NCI-H1417 treated with DMSO at 0.1 percent for 48 hours (cell line): ENCODE measurements around the gene KDM4B.

Source experiments
- DNase-seq: peaks from one replicate; lab custom pipeline; 2025; lab: John Stamatoyannopoulos, UW

Gene KDM4B

DNA sequence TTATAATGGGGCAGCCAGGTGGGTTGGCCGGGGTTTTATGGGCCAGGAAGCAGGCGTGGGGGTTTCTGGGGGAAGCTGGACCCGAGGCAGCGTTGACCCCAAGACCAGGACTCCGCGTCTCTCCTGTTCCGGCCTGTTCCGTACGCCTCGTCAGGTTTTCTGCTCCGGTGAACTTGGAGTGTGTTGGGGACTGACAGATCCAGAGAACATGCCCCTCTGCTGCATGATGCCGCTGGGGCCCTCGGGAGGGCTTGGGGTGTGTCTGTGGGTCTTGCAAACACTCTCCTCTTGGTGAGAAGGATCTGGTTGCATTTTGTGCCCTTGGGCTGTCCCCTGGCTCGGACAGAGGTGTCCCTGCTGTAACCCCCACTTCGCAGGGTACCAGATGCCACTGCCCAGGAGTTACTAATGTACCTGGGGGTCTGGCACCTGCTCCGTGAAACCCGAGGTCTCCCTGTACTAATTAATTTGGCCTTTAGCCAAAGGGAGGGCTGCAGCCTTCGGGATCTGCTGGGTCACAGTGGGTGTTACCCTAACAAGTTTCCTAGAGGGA lies 15.6 kb downstream of the KDM4B start:
- DNase-seq: no peak

DNA sequence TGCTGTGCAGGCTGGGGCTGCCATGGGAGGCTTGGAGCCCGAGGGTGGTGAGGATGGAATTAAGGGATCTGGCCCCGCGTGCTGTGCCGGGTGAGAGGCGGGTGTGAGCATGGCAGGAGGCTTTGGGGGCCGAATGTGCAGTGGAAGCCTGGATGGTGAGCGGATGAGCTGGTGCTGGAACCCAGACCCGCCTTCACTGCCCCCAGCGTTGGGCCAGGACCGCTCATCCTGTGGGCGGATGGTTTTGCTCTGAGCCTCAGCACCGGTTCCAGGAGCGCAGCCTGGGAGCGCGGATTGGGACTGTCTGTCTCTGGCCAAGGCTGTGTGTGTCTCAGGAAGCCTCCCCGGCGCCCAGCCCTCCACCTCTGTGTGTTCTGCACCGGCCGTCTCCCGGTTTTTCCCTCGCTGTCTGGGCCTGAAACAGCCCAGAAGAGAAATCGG lies 16.7 kb downstream of the KDM4B start:
- no peak for DNase-seq

DNA sequence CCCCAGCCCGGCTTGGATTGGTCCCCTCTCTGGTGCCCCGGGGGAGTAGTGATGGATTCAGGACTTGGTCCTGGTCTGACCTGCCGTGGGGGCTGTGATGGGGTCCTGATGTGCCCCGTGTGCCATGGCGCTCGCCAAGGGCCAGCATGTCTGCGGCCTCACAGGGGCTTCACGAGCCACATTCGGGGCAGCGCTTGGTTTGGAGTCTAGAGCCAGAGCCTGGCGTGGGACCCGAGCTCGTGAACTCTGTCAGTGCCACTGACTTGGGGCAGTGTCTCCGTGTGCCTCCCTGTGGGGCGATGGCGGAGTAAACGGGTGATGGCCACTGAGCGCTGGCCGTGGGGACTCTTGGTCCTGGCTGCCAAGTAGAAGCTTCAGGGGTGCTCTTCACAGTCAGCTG lies 17.1 kb downstream of the KDM4B start:
- DNase-seq: no peak

DNA sequence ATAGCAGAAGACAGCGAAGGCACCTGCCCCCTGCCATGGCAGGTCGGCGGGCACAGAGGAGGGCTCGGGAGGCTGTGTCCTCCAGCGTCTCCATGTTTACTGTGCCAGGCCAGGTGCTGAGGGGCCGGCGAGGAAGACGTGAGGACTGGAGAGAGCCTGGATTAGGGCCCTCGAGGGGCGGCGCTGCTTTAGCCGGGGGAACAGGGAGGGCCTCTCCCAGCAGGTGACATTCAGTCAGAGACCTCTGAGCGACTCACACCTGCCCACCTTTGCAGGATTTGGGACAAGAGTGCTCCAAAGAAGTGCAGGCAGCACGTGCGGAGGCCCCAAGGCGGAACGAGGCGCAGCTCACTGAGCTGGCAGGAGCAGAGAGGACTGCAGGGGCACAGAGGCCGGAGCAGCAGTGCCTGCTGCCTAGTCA lies 17.6 kb downstream of the KDM4B start:
- no peak for DNase-seq

DNA sequence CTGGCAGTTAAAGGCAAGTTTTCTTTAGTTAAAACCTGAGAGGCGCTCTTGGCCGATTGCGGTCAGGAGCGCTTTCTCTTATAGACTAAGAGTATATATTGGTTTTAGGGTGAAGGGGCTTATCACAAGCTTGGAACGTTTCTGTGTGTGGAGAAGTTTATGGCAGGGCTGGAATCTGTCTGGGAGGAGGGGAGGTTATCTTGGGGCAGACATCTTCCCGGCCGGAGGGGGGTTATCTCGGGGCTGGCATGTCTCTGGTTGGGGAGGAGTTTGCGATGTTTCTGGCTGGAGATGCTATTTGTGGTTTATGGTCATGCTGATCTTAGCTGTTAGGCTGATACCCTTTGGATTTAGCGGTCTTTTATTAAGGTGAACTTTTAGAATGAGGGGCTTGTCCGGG lies 18.3 kb downstream of the KDM4B start:
- no peak for DNase-seq

DNA sequence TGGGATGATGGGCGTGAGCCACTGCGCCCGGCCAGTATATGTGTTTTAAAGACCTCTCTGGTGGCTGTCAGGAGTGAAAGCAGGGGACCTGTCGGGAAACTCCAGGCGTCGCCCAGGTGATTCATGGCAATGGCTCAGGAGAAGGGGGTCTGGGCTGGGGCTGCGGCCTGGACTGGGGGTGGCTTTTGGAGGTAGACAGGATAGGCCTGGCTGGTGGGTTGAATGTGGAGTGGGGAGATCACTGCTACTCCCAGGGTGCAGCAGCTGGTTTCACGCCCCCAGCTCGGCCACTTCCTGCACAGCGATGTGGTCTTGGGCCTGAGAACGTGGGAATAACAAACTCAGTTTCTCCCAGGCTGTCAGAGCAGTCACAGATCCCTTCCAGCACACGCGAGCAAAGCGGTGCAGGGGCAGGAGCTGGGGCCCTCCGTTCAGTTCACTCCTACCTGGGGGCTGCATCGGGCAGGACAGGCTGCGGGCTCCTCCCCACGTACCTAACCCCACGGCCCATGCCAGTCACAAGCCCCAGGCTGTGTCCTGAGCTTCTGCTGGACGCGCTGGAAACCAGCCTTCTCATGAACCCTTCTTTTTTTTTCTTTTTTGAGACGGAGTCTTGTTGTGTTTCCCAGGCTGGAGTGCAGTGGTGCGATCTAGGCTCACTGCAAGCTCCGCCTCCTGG lies 18.9 kb downstream of the KDM4B start:
- DNase-seq: no peak

DNA sequence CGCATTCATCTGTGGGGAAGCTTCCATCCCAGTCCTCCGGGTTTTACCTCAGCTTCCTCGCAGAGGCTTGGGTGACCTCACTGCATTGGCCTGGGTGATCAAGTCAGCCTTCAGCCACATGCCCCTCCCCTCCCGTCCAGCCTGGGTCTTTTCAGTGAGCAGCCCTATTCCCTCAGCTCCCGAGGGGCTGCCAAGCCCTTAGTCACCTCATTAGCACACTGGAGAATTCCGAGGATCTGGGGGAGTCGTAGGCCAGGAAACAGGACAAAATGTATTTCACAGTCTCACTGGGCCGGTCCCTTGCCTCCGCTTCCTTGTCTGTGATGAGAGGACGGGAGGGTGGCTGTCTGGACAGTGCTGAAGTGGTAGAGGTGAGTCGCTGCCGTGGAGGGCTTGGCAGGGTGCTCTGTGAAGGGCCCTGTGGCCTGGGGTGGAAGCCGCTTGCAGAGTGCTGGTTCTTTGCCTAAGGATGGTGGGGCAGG lies 19.9 kb downstream of the KDM4B start:
- DNase-seq: no peak

DNA sequence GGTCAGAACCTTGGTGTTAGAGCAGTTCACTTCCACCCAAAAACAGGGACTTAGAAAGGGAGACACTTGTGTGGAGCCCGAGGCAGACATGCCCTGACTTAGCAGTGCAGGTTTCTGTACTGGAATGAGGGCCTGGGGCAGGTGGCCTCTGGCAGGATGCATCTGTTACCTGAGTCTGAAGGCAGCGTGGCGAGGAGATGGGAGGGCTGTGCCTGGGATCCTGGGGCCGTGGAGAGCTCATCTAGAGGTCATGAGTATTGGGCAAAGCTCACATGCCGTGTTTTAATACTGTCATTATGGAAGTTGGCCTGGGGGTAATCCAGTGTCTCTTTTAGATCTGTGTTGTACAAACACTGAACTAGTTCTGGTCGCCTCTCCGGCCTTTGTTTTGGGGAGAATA lies 21.4 kb downstream of the KDM4B start:
- DNase-seq: no peak

DNA sequence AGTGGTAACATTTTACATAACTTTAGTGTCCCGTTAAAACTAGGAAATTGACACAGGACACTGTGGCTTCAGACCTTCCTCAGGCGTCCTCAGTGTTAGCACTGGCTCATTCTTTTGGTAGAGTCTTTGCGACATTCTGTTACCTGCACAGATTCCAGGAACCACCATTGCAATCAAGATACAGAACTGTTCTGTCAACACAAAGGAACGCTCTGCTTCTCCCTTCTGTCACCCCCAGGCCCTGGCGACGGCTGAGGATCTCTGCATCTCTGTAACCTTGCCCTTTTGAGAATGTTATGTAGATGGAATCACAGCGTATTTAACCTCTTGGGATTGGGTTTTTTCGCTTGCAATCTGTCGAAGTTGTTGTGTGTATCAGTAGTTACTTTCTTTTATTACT lies 22.6 kb downstream of the KDM4B start:
- DNase-seq: no peak

- DNase-seq: no peak
These were observed 23.2 kb downstream of the KDM4B start for GRCh38 chr19:4991996-4992698.

- DNase-seq: no peak
These were observed 24.8 kb downstream of the KDM4B start for GRCh38 chr19:4993683-4994082.

GRCh38 chr19:4996701-4997100 lies 27.8 kb downstream of the KDM4B start:
- no peak for DNase-seq

DNA sequence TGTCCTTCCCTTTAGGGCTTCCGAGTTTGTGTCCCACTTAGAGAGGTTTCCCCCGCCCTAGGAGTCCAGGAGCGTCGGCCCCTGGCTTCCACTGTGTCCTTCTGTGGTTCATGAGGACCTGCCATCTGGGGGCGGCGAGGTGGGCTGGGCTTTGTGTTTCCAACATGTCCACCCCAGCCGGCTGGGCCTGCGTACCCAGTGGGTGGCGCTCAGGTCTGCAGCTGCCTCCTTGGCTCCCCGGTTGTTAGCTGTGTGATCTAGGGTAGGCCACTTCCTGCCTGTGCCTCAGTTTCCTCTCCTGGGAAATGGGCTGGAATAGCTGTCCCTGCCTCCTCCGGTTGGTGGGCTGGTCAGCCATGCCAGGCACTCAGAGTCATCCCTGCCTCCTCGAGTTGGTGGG lies 28.4 kb downstream of the KDM4B start:
- no peak for DNase-seq

DNA sequence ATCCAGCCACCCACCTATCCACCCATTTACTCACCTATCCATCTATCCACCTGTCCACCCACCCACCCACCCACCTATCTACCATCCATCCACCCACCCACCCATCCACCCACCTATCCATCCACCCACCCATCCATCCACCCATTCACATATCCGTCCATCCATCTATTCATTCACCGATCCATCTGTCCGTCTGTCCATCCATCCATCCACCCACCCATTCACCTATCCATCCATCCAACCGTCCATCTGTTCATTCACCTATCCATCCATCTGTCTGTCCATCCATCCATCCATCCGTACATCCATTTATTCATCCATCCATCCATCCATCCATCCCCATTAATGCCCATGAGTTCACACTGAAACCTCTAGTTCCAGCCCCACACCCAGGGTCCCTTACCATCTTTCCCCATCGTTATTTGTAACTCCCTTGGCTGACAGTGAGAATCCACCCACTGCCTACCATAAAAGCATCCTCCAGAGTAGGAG lies 31.3 kb downstream of the KDM4B start:
- DNase-seq: no peak

DNA sequence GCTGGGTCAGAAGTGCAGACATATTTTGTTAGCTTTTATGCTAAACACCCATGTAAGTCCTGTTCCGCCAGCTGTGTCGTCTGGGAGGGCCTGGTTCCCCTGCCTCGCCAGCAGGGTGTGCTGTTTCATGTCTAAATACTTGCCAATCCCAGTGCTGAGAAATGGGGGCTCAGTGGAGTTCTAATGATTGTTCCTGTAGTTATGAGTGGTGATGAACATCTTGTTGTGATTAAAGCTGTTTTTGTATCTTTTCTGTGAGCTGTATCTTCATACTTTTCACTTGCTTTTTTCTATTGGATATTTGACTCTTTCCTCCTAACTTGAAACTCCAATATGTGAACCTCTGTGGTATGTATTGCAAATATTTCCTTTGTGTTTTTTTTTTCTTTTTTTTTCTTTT lies 32.7 kb downstream of the KDM4B start:
- no peak for DNase-seq

DNA sequence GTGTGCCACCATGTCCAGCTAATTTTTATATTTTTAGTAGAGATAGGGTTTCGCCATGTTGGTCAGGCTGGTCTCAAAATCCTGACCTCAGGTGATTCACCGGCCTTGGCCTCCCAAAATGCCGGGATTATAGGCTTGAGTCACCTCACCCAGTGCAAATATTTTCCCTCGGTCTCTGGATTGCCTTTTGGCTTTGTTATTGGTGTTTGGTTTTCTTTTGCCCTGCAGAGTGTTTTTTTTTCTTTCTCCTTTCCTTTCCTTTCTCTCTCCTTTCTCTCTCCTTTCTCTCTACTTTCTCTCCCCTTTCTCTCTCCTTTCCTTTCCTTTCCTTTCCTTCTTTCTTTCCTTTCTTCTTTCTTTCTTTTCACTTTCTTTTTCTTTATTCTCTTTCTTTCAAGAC lies 33.2 kb downstream of the KDM4B start:
- no peak for DNase-seq

DNA sequence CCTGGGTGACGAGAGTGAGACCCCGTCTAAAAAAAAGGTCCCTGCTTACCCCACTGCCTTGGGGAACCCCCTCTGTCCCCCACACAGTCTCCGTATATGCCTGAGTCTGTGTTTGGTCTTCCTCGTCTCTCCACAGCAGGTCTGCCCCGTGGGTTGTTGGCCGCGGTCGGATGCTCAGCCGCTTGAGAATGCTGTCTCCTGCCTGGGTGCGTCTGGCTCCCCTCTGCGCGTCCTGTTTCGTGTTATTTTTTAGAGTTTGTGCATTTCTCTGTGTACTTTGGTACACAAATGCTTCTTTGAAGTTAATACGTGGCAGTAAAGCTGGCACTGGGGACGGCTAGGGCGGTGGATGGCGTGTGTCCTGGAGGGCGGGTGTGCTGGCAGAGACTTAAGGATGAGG lies 34.9 kb downstream of the KDM4B start:
- no peak for DNase-seq

DNA sequence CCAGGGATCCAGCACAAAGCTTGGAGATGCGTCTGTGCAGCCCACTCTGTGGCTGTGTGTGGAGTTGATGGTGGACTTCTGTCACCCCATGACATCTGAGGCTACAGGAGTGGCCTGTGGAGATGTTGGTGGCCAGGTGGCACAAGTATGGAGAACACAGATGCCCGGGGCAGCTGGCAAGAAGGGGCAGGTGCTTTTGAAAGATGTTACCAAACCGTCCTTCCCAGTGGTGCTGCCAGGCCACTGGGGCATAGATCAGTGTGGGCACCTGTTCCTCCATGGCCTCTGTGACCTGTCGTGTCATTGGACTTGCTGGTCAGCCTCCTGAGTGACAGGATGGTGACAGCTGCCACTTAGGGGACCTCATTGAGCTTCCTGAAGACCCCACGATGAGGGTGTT lies 36.2 kb downstream of the KDM4B start:
- no peak for DNase-seq

- no peak for DNase-seq
These were observed 37.3 kb downstream of the KDM4B start for GRCh38 chr19:5006201-5006600.

DNA sequence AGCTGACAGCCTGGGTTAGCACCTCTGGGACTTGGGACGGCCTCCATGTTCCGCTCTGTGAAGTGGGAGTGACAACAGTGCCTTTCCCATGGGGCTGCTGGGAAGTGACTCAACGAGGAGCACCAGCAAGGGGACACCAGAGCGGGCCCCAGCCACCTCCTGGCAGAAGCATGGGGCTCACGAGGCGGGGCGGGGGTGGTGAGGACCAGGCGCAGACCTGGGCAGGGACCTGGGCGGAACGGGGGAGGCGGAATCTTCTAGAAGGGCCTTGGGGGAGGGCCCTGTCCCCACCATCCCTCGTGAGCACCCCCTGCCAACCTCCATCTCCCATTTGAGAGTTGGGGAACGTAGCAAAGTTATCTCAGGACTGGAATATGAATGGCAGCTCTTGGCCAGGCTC lies 37.9 kb downstream of the KDM4B start:
- no peak for DNase-seq

- no peak for DNase-seq
These were observed 42.7 kb downstream of the KDM4B start for GRCh38 chr19:5011476-5012238.

DNA sequence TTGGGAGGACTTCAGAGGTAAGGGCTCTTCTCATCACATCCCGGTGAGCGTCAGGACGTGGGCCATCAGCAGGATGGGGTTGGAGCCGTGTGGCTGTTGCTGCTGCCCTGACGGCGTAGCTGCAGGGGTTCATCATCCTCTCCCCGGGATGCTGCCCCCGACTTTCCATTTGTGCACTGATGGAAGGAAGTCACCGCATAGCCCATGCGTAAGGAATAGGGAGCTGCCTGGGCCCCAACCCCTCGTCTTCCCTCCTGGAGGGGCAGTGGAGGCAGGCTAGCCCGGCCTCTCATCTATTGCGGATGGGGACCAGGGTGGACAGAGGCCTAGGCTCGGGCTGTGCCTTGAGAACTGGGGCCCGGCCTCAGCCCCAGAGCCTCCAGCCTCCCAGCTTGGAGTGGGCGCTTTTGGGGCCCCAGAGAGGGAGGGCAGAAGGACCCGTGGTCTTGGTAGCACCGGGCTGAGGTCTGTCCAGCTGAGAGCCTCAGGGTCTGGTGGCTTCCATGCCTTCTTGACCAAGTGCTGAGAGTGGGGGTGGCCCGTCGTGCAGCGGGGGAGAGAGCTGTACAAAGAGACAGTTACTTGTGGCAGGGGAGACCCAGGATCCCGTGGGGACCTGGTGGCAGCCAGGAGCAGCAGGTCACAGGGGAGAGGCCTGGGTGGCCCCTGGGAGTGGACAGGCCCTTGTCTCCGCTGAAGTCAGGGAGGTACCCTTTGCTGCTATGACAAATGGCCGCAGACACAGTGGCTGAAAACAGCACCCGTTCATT lies 44.0 kb downstream of the KDM4B start:
- no peak for DNase-seq
